ACHN (cell line): ENCODE data around the gene SMIM41.

Experiments used
- DNase-seq: peaks from one replicate; pipeline ENCODE4 v3.0.0-alpha.2; 2015
- in situ Hi-C: cut with HindIII; loops from 2 replicates; pipeline ENCODE4 v1.10.0; 2017; ENCODE audit warnings: low sequenced_read_pairs, low pct_ligation_motif_present, low pct_unique_long_range_greater_than_20kb

Gene SMIM41

GRCh38 chr12:52151837-52152783, 72.6 kb downstream of the SMIM41 start:
- in situ Hi-C loops, result no loop called here
- DNase-seq, result peak; percentile 85

GRCh38 chr12:52152905-52153317, 73.4 kb downstream of the SMIM41 start:
- no peak for DNase-seq
- in situ Hi-C loops, result no loop called here

DNA sequence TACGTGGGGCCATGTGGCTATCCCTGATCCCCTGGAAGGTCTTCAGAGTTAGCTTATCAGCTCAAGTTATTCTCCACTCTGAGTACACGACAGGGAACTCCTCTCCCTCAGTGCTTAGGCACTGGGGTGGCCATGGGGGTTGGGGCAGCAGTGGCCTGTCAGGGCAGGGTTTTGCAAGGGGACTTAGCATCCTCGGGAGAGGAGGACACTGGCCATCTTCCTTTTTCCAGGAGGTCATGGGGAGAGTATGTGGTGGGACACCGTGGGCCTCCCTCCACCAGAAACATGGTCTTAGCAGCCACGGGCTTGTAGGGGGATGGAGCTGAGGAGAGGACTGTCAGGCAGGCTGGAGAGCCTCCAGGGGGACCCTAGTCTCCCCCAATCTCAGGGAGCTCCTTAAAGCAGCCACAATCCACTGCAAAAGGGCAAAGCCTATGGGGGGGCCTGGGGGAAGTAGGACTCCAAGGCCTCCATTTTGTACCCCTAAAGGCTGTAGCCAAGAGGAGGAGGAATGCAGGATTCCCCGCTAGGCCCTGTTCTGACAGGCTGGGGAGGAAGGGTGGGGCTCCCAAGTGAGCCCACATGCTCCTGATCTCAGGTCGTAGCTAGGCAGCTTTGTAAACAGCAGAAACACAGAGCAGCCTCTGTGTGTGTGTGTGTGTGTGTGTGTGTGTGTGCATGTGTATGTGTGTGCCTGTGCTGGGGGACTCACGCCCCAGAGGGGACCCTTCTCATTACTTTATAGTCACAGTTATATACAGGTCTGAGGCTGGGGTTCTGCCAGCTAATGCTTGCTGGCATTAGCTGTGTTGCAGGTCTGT, 75.8 kb downstream of the SMIM41 start:
- in situ Hi-C loops, result no loop called here
- no peak for DNase-seq

DNA sequence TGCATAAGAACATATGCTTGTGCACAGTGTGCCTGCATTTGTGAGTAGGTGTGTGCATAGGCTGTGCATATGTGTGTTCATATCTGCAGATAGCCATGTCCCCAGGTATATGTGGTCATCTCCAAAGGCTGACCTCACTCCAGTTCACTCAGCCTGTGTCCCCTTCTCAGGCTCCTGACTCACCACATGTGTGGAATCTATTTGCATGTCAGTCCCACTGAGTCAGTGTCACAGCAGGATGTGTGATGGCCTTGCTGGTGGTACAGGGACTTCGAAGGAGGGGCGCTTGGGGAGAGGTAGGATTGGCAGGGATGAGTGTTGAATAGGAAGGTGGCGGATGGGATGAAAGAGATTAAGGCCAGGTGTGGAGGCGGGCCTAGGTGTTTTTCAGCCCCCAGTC, 76.8 kb downstream of the SMIM41 start:
- in situ Hi-C loops, result no loop called here
- DNase-seq, result no peak

DNA sequence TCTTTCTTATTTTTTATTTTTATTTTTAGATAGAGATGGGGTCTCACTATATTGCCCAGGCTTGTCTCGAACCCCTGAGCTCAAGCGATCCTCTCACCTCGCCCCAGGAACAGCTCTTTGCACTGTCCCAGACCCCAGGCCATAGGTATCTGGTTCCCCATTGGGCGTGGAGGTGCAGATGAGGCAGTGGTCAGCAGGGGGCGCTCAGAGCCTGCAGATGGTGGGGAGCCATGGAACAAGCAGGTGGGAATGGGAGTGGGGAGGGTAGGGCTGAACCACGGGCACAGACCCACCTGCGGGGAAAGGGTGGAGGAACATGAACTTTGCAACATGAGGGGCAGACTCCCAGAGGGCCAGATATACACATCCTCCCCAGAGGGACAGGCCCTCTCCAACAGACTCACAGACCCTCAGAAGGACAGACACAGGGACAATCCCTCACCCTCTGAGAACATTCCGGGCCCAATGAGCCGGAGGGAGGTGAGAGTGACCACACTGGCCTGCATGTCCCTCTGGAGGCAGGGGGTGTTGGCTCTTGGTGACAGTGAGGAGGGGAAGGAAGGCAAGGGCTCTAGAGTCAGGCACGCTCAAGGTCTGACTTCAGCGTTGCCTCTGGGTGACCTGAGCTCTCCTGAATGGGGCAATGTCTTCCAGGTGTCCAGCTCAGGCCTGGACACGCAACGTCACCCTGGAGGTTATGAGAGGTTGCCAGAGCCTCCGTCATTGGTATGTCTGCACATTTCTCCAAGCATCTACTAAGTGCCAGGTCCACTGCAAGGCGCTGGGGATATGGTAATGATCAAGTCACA, 77.5 kb downstream of the SMIM41 start:
- in situ Hi-C loops, result no loop called here
- peak; percentile 83 for DNase-seq

DNA sequence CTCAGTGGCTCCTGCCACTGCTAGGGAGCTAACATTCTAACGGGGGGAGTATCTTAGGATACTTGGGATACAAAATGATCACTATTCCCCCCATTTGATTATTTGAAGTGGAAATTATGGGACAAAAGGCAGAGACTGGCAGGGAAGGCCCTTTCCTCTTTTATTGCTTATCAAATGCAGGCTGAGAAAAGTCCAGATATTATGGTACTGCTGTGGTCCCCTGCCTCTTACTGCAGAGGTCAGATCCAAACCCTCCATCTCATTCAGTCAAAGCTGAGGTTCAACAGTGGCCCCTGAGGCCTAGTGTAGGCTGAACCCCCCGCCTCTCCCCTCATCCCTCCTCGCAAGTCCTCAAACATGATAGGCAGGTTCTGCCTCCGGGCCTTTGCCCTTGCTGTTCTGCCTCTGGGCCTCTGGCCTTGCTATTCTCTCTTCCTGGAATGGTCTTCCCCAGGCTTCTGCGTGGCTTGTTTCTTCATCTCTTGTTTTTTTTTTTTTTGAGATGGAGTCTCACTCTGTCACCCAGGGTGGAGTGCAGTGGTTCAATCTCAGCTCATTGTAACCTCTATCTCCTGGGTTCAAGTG, 78.2 kb downstream of the SMIM41 start:
- in situ Hi-C loops, result no loop called here
- no peak for DNase-seq
